ENCODE data around the gene ABI3BP. TPM values are rescaled to one million over a fixed set of nuclear protein-coding genes. Genes with fewer than 3 reads are reported as not detected.

ABI3BP gene
- total RNA-seq, 2 experiments from 2014 or later = not detected

DNA sequence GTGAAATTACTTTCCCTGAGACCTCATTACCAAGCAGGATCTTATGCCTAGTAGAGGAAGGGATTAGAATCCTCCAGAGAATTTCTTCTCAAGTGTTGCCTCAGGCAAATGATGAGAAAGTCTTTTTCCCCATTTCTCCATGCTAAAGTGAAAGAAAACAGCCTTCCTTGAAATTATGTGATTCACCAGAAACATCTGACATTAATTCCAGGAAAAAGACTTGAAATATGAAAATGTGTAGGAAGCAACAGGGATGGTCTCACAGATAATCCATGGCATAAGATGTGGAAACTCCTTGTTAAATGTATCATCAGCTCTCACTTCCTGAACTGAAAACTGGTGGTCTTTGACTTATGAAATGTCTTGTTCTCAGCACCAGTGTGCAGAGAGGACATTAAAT is 17.9 kb upstream of the ABI3BP start:
- no peak for ATAC-seq (ENCODE audit: poor library complexity)
- Mint-ChIP-seq H3K27ac (no peak overlapping the region), H3K36me3 (ENCODE audit: low read depth) (no peaks in the 10 kb centered on the region), H3K4me3 (no peak overlapping the region), H3K9me3 (peaks cover 8% of the 10 kb centered on the region), H3K4me1 (ENCODE audit: low read depth) (no peaks in the 10 kb centered on the region), H3K27me3 (peaks cover 12% of the 10 kb centered on the region)
- no peak for DNase-seq
- POLR2A ChIA-PET = no interaction called here
- TF ChIP-seq, protein P1, sequence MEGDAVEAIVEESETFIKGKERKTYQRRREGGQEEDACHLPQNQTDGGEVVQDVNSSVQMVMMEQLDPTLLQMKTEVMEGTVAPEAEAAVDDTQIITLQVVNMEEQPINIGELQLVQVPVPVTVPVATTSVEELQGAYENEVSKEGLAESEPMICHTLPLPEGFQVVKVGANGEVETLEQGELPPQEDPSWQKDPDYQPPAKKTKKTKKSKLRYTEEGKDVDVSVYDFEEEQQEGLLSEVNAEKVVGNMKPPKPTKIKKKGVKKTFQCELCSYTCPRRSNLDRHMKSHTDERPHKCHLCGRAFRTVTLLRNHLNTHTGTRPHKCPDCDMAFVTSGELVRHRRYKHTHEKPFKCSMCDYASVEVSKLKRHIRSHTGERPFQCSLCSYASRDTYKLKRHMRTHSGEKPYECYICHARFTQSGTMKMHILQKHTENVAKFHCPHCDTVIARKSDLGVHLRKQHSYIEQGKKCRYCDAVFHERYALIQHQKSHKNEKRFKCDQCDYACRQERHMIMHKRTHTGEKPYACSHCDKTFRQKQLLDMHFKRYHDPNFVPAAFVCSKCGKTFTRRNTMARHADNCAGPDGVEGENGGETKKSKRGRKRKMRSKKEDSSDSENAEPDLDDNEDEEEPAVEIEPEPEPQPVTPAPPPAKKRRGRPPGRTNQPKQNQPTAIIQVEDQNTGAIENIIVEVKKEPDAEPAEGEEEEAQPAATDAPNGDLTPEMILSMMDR (IDR thresholded peaks at IDR 0.05) = no peak
- intact Hi-C loops (cut with DNase I, micrococcal nuclease) = no loop called here
- CTCF ChIA-PET = no interaction called here
- no peak overlapping the region for H3K4me3 ChIP-seq (ENCODE audit: low read length)
- no peaks in the 10 kb centered on the region for H3K4me1 ChIP-seq (ENCODE audit: insufficient read depth, low read length)
- no peaks in the 10 kb centered on the region for H3K36me3 ChIP-seq (ENCODE audit: insufficient read depth, low read length)
- H3K27ac ChIP-seq (ENCODE audit: low read depth in 1 of 2, low read length in 2 of 2) = no peak overlapping the region
- peaks cover 0 to 8% of the 10 kb centered on the region in 2 experiments for H3K9me3 ChIP-seq (ENCODE audit: control insufficient read depth in 1 of 2, insufficient read depth in 1 of 2, low read length in 2 of 2)
- H3K27me3 ChIP-seq (ENCODE audit: control insufficient read depth in 1 of 2, insufficient read depth in 2 of 2, low read length in 2 of 2) = no peaks in the 10 kb centered on the region

DNA sequence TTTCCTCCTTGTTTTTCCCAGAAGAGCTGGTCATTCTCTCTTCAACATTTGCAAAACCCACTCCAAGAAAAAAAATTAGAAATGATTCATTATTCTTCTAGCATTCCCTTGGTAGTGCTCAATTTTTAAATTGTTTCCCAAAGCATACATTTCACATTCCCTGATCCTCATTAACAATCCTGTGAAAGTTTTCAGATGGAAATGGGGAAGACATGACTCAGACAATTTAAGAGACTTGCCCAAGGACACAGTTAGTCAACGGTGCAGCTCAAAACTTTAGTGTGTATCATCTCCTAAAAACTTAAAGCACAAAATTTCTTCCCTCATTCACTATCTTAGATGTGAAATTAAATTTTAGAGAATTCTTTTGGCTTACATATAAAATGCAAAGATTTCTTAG is 17.1 kb upstream of the ABI3BP start:
- no peak overlapping the region for H3K4me3 Mint-ChIP-seq
- no peaks in the 10 kb centered on the region for H3K4me1 Mint-ChIP-seq (ENCODE audit: low read depth)
- Histone ChIP-seq H3K27me3 (ENCODE audit: control insufficient read depth in 1 of 2, insufficient read depth in 2 of 2, low read length in 2 of 2) (no peaks in the 10 kb centered on the region), H3K27ac (ENCODE audit: low read depth in 1 of 2, low read length in 2 of 2) (no peak overlapping the region), H3K4me3 (ENCODE audit: low read length) (no peak overlapping the region), H3K9me3 (ENCODE audit: control insufficient read depth in 1 of 2, insufficient read depth in 1 of 2, low read length in 2 of 2) (peaks cover 0 to 8% of the 10 kb centered on the region in 2 experiments), H3K36me3 (ENCODE audit: insufficient read depth, low read length) (no peaks in the 10 kb centered on the region), H3K4me1 (ENCODE audit: insufficient read depth, low read length) (no peaks in the 10 kb centered on the region)
- H3K27ac Mint-ChIP-seq = no peak overlapping the region
- H3K9me3 Mint-ChIP-seq = peaks cover 8% of the 10 kb centered on the region
- peaks cover 12% of the 10 kb centered on the region for H3K27me3 Mint-ChIP-seq
- CTCF ChIA-PET = no interaction called here
- no peak for ATAC-seq (ENCODE audit: poor library complexity)
- H3K36me3 Mint-ChIP-seq (ENCODE audit: low read depth) = no peaks in the 10 kb centered on the region
- TF ChIP-seq, protein P1 (IDR thresholded peaks at IDR 0.05) = no peak
- intact Hi-C loops (cut with DNase I, micrococcal nuclease) = no loop called here
- POLR2A ChIA-PET = no interaction called here
- no peak for DNase-seq

DNA sequence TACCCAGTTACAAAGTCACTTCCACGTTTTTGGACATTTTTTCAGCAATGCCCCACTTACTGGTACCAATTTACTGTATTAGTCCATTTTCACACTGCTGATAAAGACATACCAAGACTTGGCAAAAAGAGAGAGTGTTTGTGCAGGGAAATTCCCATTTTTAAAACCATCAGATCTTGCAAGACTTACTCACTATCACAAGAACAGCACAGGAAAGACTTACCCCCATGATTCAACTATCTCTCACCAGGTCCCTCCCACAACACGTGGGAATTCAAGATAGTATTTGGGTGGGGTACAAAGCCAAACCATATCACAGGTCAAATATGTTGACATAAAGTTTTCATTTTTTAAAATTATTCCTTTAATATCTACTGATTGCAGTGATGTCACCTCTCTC is 16.2 kb upstream of the ABI3BP start:
- Mint-ChIP-seq H3K4me1 (ENCODE audit: low read depth) (no peaks in the 10 kb centered on the region), H3K27ac (no peak overlapping the region), H3K36me3 (ENCODE audit: low read depth) (no peaks in the 10 kb centered on the region), H3K4me3 (no peak overlapping the region), H3K27me3 (peaks cover 12% of the 10 kb centered on the region), H3K9me3 (peaks cover 8% of the 10 kb centered on the region)
- Histone ChIP-seq H3K4me1 (ENCODE audit: insufficient read depth, low read length) (no peaks in the 10 kb centered on the region), H3K36me3 (ENCODE audit: insufficient read depth, low read length) (no peaks in the 10 kb centered on the region), H3K9me3 (ENCODE audit: control insufficient read depth in 1 of 2, insufficient read depth in 1 of 2, low read length in 2 of 2) (peaks cover 0 to 8% of the 10 kb centered on the region in 2 experiments), H3K4me3 (ENCODE audit: low read length) (no peak overlapping the region), H3K27ac (ENCODE audit: low read depth in 1 of 2, low read length in 2 of 2) (no peak overlapping the region), H3K27me3 (ENCODE audit: control insufficient read depth in 1 of 2, insufficient read depth in 2 of 2, low read length in 2 of 2) (no peaks in the 10 kb centered on the region)
- DNase-seq (no peak), ATAC-seq (ENCODE audit: poor library complexity) (no peak)
- ChIA-PET POLR2A (no interaction called here), CTCF (no interaction called here)
- intact Hi-C loops (cut with DNase I, micrococcal nuclease) = no loop called here
- TF ChIP-seq, protein P1 (IDR thresholded peaks at IDR 0.05) = no peak

Data from CD4-positive, alpha-beta T cell (primary cell).